ENCODE results near the gene RNF150. TPM values are rescaled to one million over a fixed set of nuclear protein-coding genes. Genes with fewer than 3 reads are reported as not detected.

RNF150 gene
- total RNA-seq, 4 donors from 2014 or later, result 0.65 to 4.8 (median 1.7) TPM

DNA sequence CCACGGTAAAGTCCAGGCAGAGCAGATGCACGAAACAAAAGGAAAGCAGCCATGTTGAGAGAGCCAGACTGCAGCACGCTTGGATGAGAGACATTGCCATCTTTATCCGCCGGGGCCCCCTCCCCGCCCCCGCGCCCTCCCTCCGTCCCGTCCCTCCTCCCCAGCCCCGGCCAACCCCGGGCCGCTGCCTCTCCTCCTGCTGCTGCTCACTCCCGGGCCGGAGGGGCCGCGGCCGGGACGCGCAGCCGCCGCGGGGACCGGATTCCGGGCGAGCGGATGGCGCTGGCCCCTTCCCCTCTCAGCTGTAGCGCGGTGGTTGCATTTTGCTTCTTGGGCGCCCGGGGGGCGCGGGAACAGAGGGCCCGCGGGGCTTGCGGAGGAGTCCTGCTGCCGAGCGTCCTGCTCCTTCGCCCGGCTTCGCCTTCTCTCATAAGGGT, 542 bp downstream of the RNF150 start:
- 0% methylated on average over 2 to 21 of the region's 42 CpGs for WGBS, 2 donors
- DNase-seq (ENCODE audit: low spot score in 2 of 2), result peak in 1 of 2 donors; percentile 83
- H3K4me3 ChIP-seq (ENCODE audit: low read depth, poor library complexity, severe bottlenecking), result peak overlapping the region; percentile 51
- intact Hi-C loops (cut with DNase I; ENCODE audit: low total_unique reads), result no loop called here
- TF ChIP-seq, protein P1, sequence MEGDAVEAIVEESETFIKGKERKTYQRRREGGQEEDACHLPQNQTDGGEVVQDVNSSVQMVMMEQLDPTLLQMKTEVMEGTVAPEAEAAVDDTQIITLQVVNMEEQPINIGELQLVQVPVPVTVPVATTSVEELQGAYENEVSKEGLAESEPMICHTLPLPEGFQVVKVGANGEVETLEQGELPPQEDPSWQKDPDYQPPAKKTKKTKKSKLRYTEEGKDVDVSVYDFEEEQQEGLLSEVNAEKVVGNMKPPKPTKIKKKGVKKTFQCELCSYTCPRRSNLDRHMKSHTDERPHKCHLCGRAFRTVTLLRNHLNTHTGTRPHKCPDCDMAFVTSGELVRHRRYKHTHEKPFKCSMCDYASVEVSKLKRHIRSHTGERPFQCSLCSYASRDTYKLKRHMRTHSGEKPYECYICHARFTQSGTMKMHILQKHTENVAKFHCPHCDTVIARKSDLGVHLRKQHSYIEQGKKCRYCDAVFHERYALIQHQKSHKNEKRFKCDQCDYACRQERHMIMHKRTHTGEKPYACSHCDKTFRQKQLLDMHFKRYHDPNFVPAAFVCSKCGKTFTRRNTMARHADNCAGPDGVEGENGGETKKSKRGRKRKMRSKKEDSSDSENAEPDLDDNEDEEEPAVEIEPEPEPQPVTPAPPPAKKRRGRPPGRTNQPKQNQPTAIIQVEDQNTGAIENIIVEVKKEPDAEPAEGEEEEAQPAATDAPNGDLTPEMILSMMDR (IDR thresholded peaks at IDR 0.05), result no peak
- no peak for TF ChIP-seq POLR2A (IDR thresholded peaks at IDR 0.05)

DNA sequence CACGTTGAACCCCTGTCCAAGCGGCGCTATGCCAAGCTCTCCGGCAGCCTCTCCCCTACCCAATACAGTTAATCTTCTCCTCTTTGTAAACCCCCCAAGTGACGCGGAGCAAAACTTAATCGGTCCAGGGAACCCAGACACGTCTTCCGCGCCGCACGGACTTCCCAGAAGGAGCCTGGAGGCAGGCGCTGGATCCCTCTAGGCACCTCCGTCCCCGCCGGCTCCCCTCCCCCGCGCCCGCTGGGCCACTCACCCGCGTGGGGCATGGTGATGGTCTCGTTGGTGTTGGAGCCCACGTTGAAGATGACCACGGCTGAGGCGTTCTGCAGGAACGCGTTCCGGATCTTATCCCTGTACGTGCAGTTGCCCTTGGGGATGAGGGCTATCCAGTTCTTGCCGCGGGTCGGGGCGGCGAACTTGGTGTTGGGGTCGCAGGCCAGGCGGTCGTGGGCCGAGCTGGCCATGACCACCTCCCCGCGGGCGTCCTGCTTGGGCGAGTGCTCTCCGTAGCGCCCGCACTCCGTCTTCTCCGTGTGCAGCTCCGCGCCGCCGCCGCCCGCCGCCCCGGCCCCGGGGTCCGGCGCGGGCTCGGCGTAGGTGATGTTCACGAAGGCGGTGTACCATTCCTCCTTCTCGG, 1.1 kb downstream of the RNF150 start:
- TF ChIP-seq, protein P1 (IDR thresholded peaks at IDR 0.05), result no peak
- no peak for TF ChIP-seq POLR2A (IDR thresholded peaks at IDR 0.05)
- intact Hi-C loops (cut with DNase I; ENCODE audit: low total_unique reads), result no loop called here
- H3K4me3 ChIP-seq (ENCODE audit: low read depth, poor library complexity, severe bottlenecking), result peak overlapping the region; percentile 51
- WGBS, 2 donors, result 2 to 6% methylated on average over 18 to 41 of the region's 64 CpGs
- DNase-seq (ENCODE audit: low spot score in 2 of 2), result peak in 1 of 2 donors; percentile 84

DNA sequence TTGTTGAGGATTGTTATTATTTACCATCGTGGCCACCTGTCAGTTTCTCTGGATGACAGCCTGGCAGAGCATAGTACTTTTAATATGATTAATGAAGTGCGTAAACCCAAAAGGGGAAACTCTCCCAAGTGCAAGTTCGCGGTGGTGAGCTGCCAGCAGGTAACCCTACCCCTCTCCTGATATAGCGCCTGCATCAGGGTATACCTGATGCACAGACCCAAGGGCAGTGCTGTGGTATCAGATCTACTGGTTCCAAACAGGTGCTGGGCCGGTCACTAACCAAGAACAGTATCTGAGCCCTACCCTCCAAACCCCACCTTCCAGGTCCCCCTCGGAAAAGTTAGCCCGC, 1.6 kb downstream of the RNF150 start:
- H3K4me3 ChIP-seq (ENCODE audit: low read depth, poor library complexity, severe bottlenecking), result no peak overlapping the region
- intact Hi-C loops (cut with DNase I; ENCODE audit: low total_unique reads), result no loop called here
- TF ChIP-seq POLR2A (IDR thresholded peaks at IDR 0.05), result no peak
- TF ChIP-seq, protein P1 (IDR thresholded peaks at IDR 0.05), result no peak
- WGBS, 2 donors, result 25 to 35% methylated on average over 8 of the region's 8 CpGs
- DNase-seq (ENCODE audit: low spot score in 2 of 2), result no peak

DNA sequence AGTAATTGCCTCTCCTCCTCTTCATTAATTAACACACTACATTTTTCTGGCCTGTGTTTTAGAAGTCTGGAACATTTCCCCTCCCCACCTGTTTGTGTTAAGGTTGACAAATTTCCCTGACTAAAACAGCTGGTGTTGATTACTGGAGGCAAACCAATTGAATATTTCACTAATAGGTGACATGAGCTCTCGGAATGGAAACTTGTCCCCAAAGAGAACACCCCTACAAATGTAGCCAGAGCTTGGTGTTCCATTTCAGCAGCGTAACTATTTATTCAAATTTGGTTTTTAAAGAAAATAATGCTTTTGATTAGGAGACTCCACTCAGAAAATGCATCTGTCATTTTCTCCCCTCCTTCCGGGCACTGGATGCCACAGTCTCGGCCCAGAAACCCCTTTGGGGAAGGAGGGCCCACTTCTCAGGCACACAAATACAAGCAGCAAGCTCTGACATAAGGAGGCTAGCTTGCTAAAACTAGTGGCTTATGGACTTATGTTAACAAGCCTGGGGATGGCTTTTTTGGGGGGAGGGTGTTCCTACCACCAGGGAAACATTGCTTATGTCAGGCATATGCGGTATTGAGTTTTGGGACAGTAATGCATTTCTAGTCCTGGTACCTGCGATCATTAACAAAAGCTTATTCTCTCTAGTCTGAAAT, 2.2 kb downstream of the RNF150 start:
- 78 to 80% methylated on average over 6 of the region's 6 CpGs for WGBS, 2 donors
- no peak overlapping the region for H3K4me3 ChIP-seq (ENCODE audit: low read depth, poor library complexity, severe bottlenecking)
- intact Hi-C loops (cut with DNase I; ENCODE audit: low total_unique reads), result no loop called here
- no peak for DNase-seq (ENCODE audit: low spot score in 2 of 2)
- no peak for TF ChIP-seq POLR2A (IDR thresholded peaks at IDR 0.05)
- TF ChIP-seq, protein P1 (IDR thresholded peaks at IDR 0.05), result no peak

DNA sequence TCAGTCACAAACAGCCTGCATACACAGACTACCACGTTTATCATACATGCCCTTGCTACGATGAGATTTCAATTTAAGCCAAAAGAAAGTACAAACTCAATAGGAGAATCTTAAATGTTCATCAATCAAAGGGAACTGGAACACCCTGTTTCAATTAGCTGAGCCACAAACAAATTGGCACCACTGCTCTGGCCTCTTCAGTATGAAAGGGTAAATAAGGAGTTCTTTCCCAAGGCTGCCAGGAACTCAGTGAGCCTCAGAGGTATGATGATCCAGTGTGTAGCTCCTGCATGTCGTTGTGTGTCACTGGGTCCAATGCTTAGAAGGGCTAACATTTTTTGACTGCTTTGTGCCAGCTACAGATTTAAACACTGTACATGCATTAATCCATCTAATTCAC, 5.4 kb downstream of the RNF150 start:
- DNase-seq (ENCODE audit: low spot score in 2 of 2), result no peak
- WGBS, 2 donors, result 22 to 50% methylated on average over 3 of the region's 3 CpGs
- intact Hi-C loops (cut with DNase I; ENCODE audit: low total_unique reads), result no loop called here
- no peak for TF ChIP-seq POLR2A (IDR thresholded peaks at IDR 0.05)
- TF ChIP-seq, protein P1 (IDR thresholded peaks at IDR 0.05), result no peak
- H3K4me3 ChIP-seq (ENCODE audit: low read depth, poor library complexity, severe bottlenecking), result no peak overlapping the region
